Smooth muscle cell (in vitro differentiated cells): ENCODE measurements around the gene BAIAP3. TPM values are rescaled to one million over a fixed set of nuclear protein-coding genes. Genes with fewer than 3 reads are reported as not detected.

Source experiments
- DNase-seq: peaks from one replicate; lab custom pipeline; 2025; ENCODE audit not compliant: unreplicated experiment; lab: John Stamatoyannopoulos, UW
- H2AFZ ChIP-seq: fragments of 200-600 bp; sonication (generic); 2 replicates; pipeline ENCODE4 v1.6.0; 2016; ENCODE audit warnings: antibody characterized with exemption, low read depth, mild to moderate bottlenecking
- H3F3A ChIP-seq: fragments of 200-600 bp; sonication (generic); 2 replicates; pipeline ENCODE4 v1.6.0; 2017; ENCODE audit warnings: antibody characterized with exemption, low read depth
- H3K27ac ChIP-seq: fragments of 200-600 bp; sonication (generic); 2 replicates; pipeline ENCODE4 v1.5.1; 2016; ENCODE audit warnings: low read depth, mild to moderate bottlenecking
- H3K27me3 ChIP-seq: fragments of 200-600 bp; sonication (generic); 2 replicates; pipeline ENCODE4 v1.6.1; 2016; ENCODE audit warnings: low read depth, mild to moderate bottlenecking
- H3K36me3 ChIP-seq: fragments of 200-600 bp; sonication (generic); 2 replicates; pipeline ENCODE4 v1.5.1; 2016; ENCODE audit warnings: low read depth
- H3K4me1 ChIP-seq: fragments of 200-600 bp; sonication (generic); 2 replicates; pipeline ENCODE4 v1.5.1; 2016; ENCODE audit warnings: low read depth
- H3K4me2 ChIP-seq: fragments of 200-600 bp; sonication (generic); 2 replicates; pipeline ENCODE4 v1.6.0; 2016; ENCODE audit warnings: mild to moderate bottlenecking
- H3K4me3 ChIP-seq: fragments of 200-600 bp; sonication (generic); 2 replicates; pipeline ENCODE4 v1.5.1; 2016; ENCODE audit warnings: mild to moderate bottlenecking
- H3K79me2 ChIP-seq: fragments of 200-600 bp; sonication (generic); 2 replicates; pipeline ENCODE4 v1.6.0; 2016; ENCODE audit warnings: low read depth, mild to moderate bottlenecking
- H3K9ac ChIP-seq: fragments of 200-600 bp; sonication (generic); 2 replicates; pipeline ENCODE4 v1.6.0; 2016; ENCODE audit warnings: low read depth
- H3K9me3 ChIP-seq: fragments of 200-600 bp; sonication (generic); replicated peaks from 2 replicates; pipeline ENCODE4 v1.5.1; 2016; ENCODE audit warnings: low read depth
- H4K20me1 ChIP-seq: fragments of 200-600 bp; sonication (generic); 2 replicates; pipeline ENCODE4 v1.6.0; 2016; ENCODE audit warnings: low read depth
- WGBS: methylation state at CpG from one replicate; pipeline ENCODE4 v1.1.7; 2016; ENCODE audit warnings: low lambda C conversion rate; 5-methylcytosine and 5-hydroxymethylcytosine counted together
- polyA plus RNA-seq: library from polyadenylated mRNA; unstranded; fragments of >200 nt; fragmentation: Nextera tagmentation; extraction: Ambion mirVana; gene quantifications from 2 replicates; pipeline ENCODE4 v1.2.1, GENCODE V29; 2016
- total RNA-seq: library from RNA; depleted of rRNA; stranded (reverse); fragments of >200 nt; gene quantifications from 2 replicates; pipeline ENCODE4 v1.2.3, GENCODE V29; 2014
- TF ChIP-seq, protein P1 (sequence below): fragments of 200-600 bp; sonication (generic); IDR thresholded peaks from 2 replicates; pipeline ENCODE4 v1.5.1; 2017; ENCODE audit warnings: borderline replicate concordance, mild to moderate bottlenecking, antibody characterized with exemption; ENCODE audit not compliant: insufficient read depth, poor library complexity, severe bottlenecking

Gene BAIAP3
- total and polyA plus RNA-seq, 2 experiments from 2014 or later = 0.31 to 0.51 TPM

DNA sequence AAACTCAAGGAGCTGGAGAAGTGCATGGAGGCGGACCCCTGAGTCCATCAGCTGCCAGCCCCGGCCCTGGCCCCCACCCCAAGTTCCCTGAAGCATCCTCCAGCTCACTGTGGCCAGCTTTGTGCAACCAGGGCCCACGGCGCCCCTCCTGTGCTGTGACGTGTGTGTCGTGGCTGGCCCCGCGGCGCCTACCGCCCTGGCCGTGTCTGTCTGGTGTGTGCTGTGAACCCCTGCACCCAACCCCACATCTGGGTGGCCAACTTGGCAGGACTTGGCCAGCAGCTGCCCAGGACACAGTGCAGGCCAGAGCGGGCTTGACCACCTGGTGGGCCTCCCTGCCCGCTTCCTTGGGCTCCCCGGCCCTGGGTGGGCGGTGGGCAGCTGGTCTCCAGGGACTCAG is 15.0 kb downstream of the BAIAP3 start:
- WGBS = 96% methylated on average over 13 of the region's 15 CpGs
- DNase-seq = no peak
- H3F3A ChIP-seq = no peaks in the 10 kb centered on the region
- no peak overlapping the region for H3K4me3 ChIP-seq
- H4K20me1 ChIP-seq = no peaks in the 10 kb centered on the region
- TF ChIP-seq, protein P1, sequence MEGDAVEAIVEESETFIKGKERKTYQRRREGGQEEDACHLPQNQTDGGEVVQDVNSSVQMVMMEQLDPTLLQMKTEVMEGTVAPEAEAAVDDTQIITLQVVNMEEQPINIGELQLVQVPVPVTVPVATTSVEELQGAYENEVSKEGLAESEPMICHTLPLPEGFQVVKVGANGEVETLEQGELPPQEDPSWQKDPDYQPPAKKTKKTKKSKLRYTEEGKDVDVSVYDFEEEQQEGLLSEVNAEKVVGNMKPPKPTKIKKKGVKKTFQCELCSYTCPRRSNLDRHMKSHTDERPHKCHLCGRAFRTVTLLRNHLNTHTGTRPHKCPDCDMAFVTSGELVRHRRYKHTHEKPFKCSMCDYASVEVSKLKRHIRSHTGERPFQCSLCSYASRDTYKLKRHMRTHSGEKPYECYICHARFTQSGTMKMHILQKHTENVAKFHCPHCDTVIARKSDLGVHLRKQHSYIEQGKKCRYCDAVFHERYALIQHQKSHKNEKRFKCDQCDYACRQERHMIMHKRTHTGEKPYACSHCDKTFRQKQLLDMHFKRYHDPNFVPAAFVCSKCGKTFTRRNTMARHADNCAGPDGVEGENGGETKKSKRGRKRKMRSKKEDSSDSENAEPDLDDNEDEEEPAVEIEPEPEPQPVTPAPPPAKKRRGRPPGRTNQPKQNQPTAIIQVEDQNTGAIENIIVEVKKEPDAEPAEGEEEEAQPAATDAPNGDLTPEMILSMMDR = no peak
- no peaks in the 10 kb centered on the region for H3K27me3 ChIP-seq
- H3K9me3 ChIP-seq = no peaks in the 10 kb centered on the region
- no peak overlapping the region for H3K9ac ChIP-seq
- peaks cover 34% of the 10 kb centered on the region for H3K79me2 ChIP-seq
- H3K36me3 ChIP-seq = no peaks in the 10 kb centered on the region
- no peak overlapping the region for H3K4me2 ChIP-seq
- no peak overlapping the region for H2AFZ ChIP-seq
- H3K27ac ChIP-seq = no peak overlapping the region
- H3K4me1 ChIP-seq = peaks cover 7% of the 10 kb centered on the region

- no peak for DNase-seq
- H3K4me2 ChIP-seq = no peak overlapping the region
Observed at GRCh38 chr16:1348926-1349325, 15.5 kb downstream of the BAIAP3 start.

GRCh38 chr16:1349351-1349750 is 15.9 kb downstream of the BAIAP3 start:
- Histone ChIP-seq H3K27ac (no peak overlapping the region), H3K4me1 (peaks cover 7% of the 10 kb centered on the region), H4K20me1 (peaks cover 5% of the 10 kb centered on the region), H3K36me3 (no peaks in the 10 kb centered on the region), H3K4me3 (no peak overlapping the region), H3K4me2 (no peak overlapping the region), H2AFZ (no peak overlapping the region), H3K9ac (no peak overlapping the region), H3K79me2 (peaks cover 42% of the 10 kb centered on the region), H3F3A (no peaks in the 10 kb centered on the region), H3K27me3 (no peaks in the 10 kb centered on the region), H3K9me3 (no peaks in the 10 kb centered on the region)
- TF ChIP-seq, protein P1 = no peak
- no peak for DNase-seq
- WGBS = 97% methylated on average over 16 of the region's 16 CpGs

More at GRCh38 chr16:1348926-1349325, 15.5 kb downstream of the BAIAP3 start:
- TF ChIP-seq, protein P1 = no peak
- 93% methylated on average over 14 of the region's 14 CpGs for WGBS
- Histone ChIP-seq H3K79me2 (peaks cover 38% of the 10 kb centered on the region), H3K4me3 (no peak overlapping the region), H4K20me1 (peaks cover 4% of the 10 kb centered on the region), H2AFZ (no peak overlapping the region), H3K4me1 (peaks cover 7% of the 10 kb centered on the region), H3F3A (no peaks in the 10 kb centered on the region), H3K9me3 (no peaks in the 10 kb centered on the region), H3K27me3 (no peaks in the 10 kb centered on the region), H3K9ac (no peak overlapping the region), H3K27ac (no peak overlapping the region), H3K36me3 (no peaks in the 10 kb centered on the region)

DNA sequence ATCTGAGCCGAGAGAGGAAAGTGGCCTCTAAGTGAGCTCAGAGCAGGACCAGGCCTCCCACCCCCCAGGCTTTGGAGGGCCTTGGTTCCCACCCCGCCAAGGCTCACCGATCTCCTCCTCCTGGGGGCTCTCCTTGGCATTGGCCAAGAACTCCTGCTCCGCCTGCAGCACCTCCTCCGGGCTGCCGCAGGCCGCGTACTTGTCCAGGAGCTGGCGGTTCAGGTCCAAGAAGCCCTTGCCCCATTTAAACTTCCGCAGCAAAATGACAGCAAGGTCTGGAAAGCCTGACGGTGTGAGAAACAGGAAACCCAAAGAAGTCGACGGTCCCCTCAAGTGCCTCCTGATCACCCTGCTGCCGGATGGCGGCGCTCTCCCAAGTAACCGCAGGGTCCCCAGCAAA is 16.5 kb downstream of the BAIAP3 start:
- Histone ChIP-seq H3K4me1 (peaks cover 7% of the 10 kb centered on the region), H2AFZ (no peak overlapping the region), H3K9me3 (no peaks in the 10 kb centered on the region), H3F3A (no peaks in the 10 kb centered on the region), H3K27me3 (no peaks in the 10 kb centered on the region), H3K4me2 (no peak overlapping the region), H3K79me2 (peaks cover 47% of the 10 kb centered on the region), H3K36me3 (no peaks in the 10 kb centered on the region), H3K4me3 (no peak overlapping the region), H4K20me1 (peaks cover 9% of the 10 kb centered on the region), H3K9ac (no peak overlapping the region), H3K27ac (no peak overlapping the region)
- TF ChIP-seq, protein P1 = no peak
- DNase-seq = no peak
- WGBS = 98% methylated on average over 17 of the region's 17 CpGs
